Spleen (tissue), 11 donors: ENCODE measurements around the gene BCL2L11. TPM values are rescaled to one million over a fixed set of nuclear protein-coding genes. Genes with fewer than 3 reads are reported as not detected.

Source experiments
- DNase-seq: peaks from one replicate; pipeline ENCODE4 v3.0.0-alpha.2; 2020
- H3K27ac ChIP-seq, 8 donors: fragments of 200-600 bp; sonication (generic) in 7 of 8; 1 replicate in 4 of 8; 2 replicates in 4 of 8; pipeline versions ENCODE4 v1.5.0 to v1.8.0; 2016 to 2021; ENCODE audit warnings: inconsistent platforms in 4 of 8, mild to moderate bottlenecking in 4 of 8, moderate library complexity in 1 of 8
- H3K27me3 ChIP-seq, 7 donors: fragments of 200-600 bp; sonication (generic) in 6 of 7; replicated peaks in 1 of 7; 1 replicate in 4 of 7; 2 replicates in 3 of 7; pipeline versions ENCODE4 v1.5.0 to v1.8.0; 2016 to 2021; ENCODE audit warnings: inconsistent platforms in 3 of 7, mild to moderate bottlenecking in 1 of 7
- H3K36me3 ChIP-seq, 6 donors: fragments of 200-600 bp; sonication (generic) in 5 of 6; 1 replicate in 4 of 6; 2 replicates in 2 of 6; pipeline versions ENCODE4 v1.5.0 to v1.8.0; 2016 to 2021; ENCODE audit warnings: inconsistent platforms in 2 of 6
- H3K4me1 ChIP-seq, 6 donors: fragments of 200-600 bp; sonication (generic) in 5 of 6; 1 replicate in 3 of 6; 2 replicates in 3 of 6; pipeline versions ENCODE4 v1.5.0 to v1.8.0; 2016 to 2021; ENCODE audit warnings: inconsistent platforms in 3 of 6
- H3K4me3 ChIP-seq, 8 donors: fragments of 200-600 bp; sonication (generic) in 7 of 8; 1 replicate in 4 of 8; 2 replicates in 4 of 8; pipeline versions ENCODE4 v1.5.0 to v1.8.0; 2016 to 2021; ENCODE audit warnings: inconsistent platforms in 4 of 8, mild to moderate bottlenecking in 4 of 8, moderate library complexity in 2 of 8
- H3K9me3 ChIP-seq, 8 donors: fragments of 200-600 bp; sonication (generic) in 7 of 8; 1 replicate in 4 of 8; 2 replicates in 4 of 8; pipeline versions ENCODE4 v1.5.0 to v1.8.0; 2016 to 2021; ENCODE audit warnings: inconsistent platforms in 4 of 8
- CTCF ChIP-seq, 11 experiments: fragments of 200-600 bp in 7 of 11; fragments of 450-650 bp in 4 of 11; sonication (generic) in 4 of 11; IDR thresholded peaks in 8 of 11; conservative IDR thresholded peaks in 3 of 11; 1 replicate in 7 of 11; 2 replicates in 4 of 11; pipeline versions ENCODE4 v1.4.0 to v1.8.0; 2016 to 2021; ENCODE audit warnings: antibody characterized with exemption in 11 of 11, inconsistent platforms in 4 of 11, mild to moderate bottlenecking in 1 of 11
- POLR2A ChIP-seq, 3 donors: fragments of 450-650 bp; IDR thresholded peaks; one replicate each; pipeline ENCODE4 v1.5.1; 2017; ENCODE audit warnings: antibody characterized with exemption in 3 of 3, mild to moderate bottlenecking in 1 of 3
- POLR2AphosphoS5 ChIP-seq, 3 donors: sonication (generic); formaldehyde crosslinking; IDR thresholded peaks; one replicate each; pipeline ENCODE4 v1.5.1; 2017; ENCODE audit warnings: antibody characterized with exemption in 3 of 3
- WGBS, 5 donors: extraction: QIAGEN DNeasy Blood & Tissue Kit in 3 of 5; methylation state at CpG; one replicate each; pipeline versions ENCODE4 v1.1.5 to v1.1.7; 2013 to 2018; 5-methylcytosine and 5-hydroxymethylcytosine counted together
- intact Hi-C: fragments of 100-400 bp; cut with DNase I; formaldehyde crosslinking; loops from one replicate; pipeline ENCODE4 v1.15.0; 2023; ENCODE audit warnings: low total_unique reads
- polyA plus RNA-seq, 3 donors: library from polyadenylated mRNA; stranded (reverse); fragments of 200-250 nt; gene quantifications; one replicate each; pipeline ENCODE4 v1.2.1, GENCODE V29; 2013
- total RNA-seq, 7 donors: library from RNA; depleted of rRNA in 3 of 7; stranded (reverse); fragments of >200 nt in 3 of 7; fragmentation: NEBNext Ultra II Directional in 4 of 7; extraction: Animal tissue kit (Norgen Biotek cat#: 25700) in 4 of 7; gene quantifications; one replicate each; pipeline versions ENCODE4 v1.1.0 to v1.2.1, GENCODE V29; 2016 to 2021
- donor health status: healthy with polysubstance abuse.
- donor health status: DM: no; HTN: no; CAD: no; lungs with moderate emphysema.
- donor health status: DM: no; HTN: no; CAD: no.
- donor health status: Bipolar disorder and iron deficiency.
- donor health status: healthy.
- donor health status: DM: no; HTN: no; CAD: no.
- donor health status: DM: yes; HTN: yes; CAD: no.

The BCL2L11 gene
- total and polyA plus RNA-seq, 10 donors = 4.6 to 95.2 (median 38.4) TPM

GRCh38 chr2:111176867-111177266 is 56.2 kb downstream of the BCL2L11 start:
- intact Hi-C loops = no loop called here
- 63 to 89% (median 78%) methylated on average over 4 of the region's 4 CpGs for WGBS, 5 donors
- Histone ChIP-seq H3K27ac (no peak overlapping the region), H3K4me3 (no peak overlapping the region), H3K27me3 (no peaks in the 10 kb centered on the region), H3K9me3 (no peaks in the 10 kb centered on the region), H3K36me3 (no peaks in the 10 kb centered on the region), H3K4me1 (no peaks in the 10 kb centered on the region)
- DNase-seq = peak; percentile 72
- no peak for TF ChIP-seq CTCF (IDR thresholded peaks at IDR 0.05 in 8 of 11, conservative IDR thresholded peaks at IDR 0.05 in 3 of 11)
- TF ChIP-seq POLR2AphosphoS5 (IDR thresholded peaks at IDR 0.05) = no peak
- TF ChIP-seq POLR2A (IDR thresholded peaks at IDR 0.05) = no peak

GRCh38 chr2:111178296-111178695 is 57.6 kb downstream of the BCL2L11 start:
- TF ChIP-seq POLR2A (IDR thresholded peaks at IDR 0.05) (no peak), CTCF (IDR thresholded peaks at IDR 0.05 in 8 of 11, conservative IDR thresholded peaks at IDR 0.05 in 3 of 11) (no peak), POLR2AphosphoS5 (IDR thresholded peaks at IDR 0.05) (no peak)
- 85 to 99% (median 96%) methylated on average over 3 to 4 of the region's 4 CpGs for WGBS, 5 donors
- Histone ChIP-seq H3K4me3 (no peak overlapping the region), H3K36me3 (no peaks in the 10 kb centered on the region), H3K9me3 (no peaks in the 10 kb centered on the region), H3K27me3 (no peaks in the 10 kb centered on the region), H3K27ac (no peak overlapping the region), H3K4me1 (no peaks in the 10 kb centered on the region)
- DNase-seq = peak; percentile 15
- intact Hi-C loops = no loop called here

GRCh38 chr2:111178730-111179405 is 58.2 kb downstream of the BCL2L11 start:
- Histone ChIP-seq H3K27ac (no peak overlapping the region), H3K9me3 (no peaks in the 10 kb centered on the region), H3K4me1 (no peaks in the 10 kb centered on the region), H3K27me3 (no peaks in the 10 kb centered on the region), H3K4me3 (no peak overlapping the region), H3K36me3 (no peaks in the 10 kb centered on the region)
- WGBS, 5 donors = 75 to 94% (median 87%) methylated on average over 5 of the region's 5 CpGs
- peak; percentile 41 for DNase-seq
- intact Hi-C loops = no loop called here
- TF ChIP-seq POLR2AphosphoS5 (IDR thresholded peaks at IDR 0.05) (no peak), POLR2A (IDR thresholded peaks at IDR 0.05) (no peak), CTCF (IDR thresholded peaks at IDR 0.05 in 8 of 11, conservative IDR thresholded peaks at IDR 0.05 in 3 of 11) (no peak)

GRCh38 chr2:111182121-111182520 is 61.4 kb downstream of the BCL2L11 start:
- no peak for DNase-seq
- H3K27me3 ChIP-seq = no peaks in the 10 kb centered on the region
- intact Hi-C loops = no loop called here
- H3K27ac ChIP-seq = no peak overlapping the region
- peaks cover 0 to 12% (median 0%) of the 10 kb centered on the region in 6 donors for H3K4me1 ChIP-seq
- no peaks in the 10 kb centered on the region for H3K36me3 ChIP-seq
- H3K4me3 ChIP-seq = no peak overlapping the region
- no peaks in the 10 kb centered on the region for H3K9me3 ChIP-seq
- TF ChIP-seq POLR2AphosphoS5 (IDR thresholded peaks at IDR 0.05) (no peak), POLR2A (IDR thresholded peaks at IDR 0.05) (no peak), CTCF (IDR thresholded peaks at IDR 0.05 in 8 of 11, conservative IDR thresholded peaks at IDR 0.05 in 3 of 11) (no peak)
- 75 to 90% (median 77%) methylated on average over 2 of the region's 2 CpGs for WGBS, 5 donors
